Sigmoid colon (tissue), 7 donors: ENCODE results near the gene EPB41L4A. TPM values are rescaled to one million over a fixed set of nuclear protein-coding genes. Genes with fewer than 3 reads are reported as not detected.

Experiments
- DNase-seq: peaks from one replicate; pipeline ENCODE4 v3.0.0-alpha.2; 2019
- H3K27ac ChIP-seq, 4 donors: fragments of 200-600 bp; sonication (generic); one replicate each; pipeline ENCODE4 v1.5.1; 2016 to 2019; ENCODE audit warnings: mild to moderate bottlenecking in 1 of 4
- H3K27me3 ChIP-seq, 3 donors: fragments of 200-600 bp; sonication (generic); one replicate each; pipeline ENCODE4 v1.5.1; 2019; ENCODE audit warnings: mild to moderate bottlenecking in 1 of 3
- H3K36me3 ChIP-seq, 4 donors: fragments of 200-600 bp; sonication (generic); one replicate each; pipeline ENCODE4 v1.5.1; 2016 to 2019
- H3K4me1 ChIP-seq, 4 donors: fragments of 200-600 bp; sonication (generic); one replicate each; pipeline ENCODE4 v1.5.1; 2017 to 2019
- H3K4me3 ChIP-seq, 4 donors: fragments of 200-600 bp; sonication (generic); one replicate each; pipeline ENCODE4 v1.5.1; 2017 to 2019; ENCODE audit warnings: mild to moderate bottlenecking in 2 of 4, moderate library complexity in 1 of 4
- H3K9me3 ChIP-seq, 4 donors: fragments of 200-600 bp in 3 of 4; sonication (generic) in 3 of 4; one replicate each; pipeline versions ENCODE4 v1.5.1 to v1.6.1; 2013 to 2019
- CTCF ChIP-seq, 4 experiments: fragments of 450-650 bp in 3 of 4; fragments of 200-600 bp in 1 of 4; IDR thresholded peaks; one replicate each; pipeline ENCODE4 v1.5.1; 2016 to 2019; ENCODE audit warnings: antibody characterized with exemption in 4 of 4, mild to moderate bottlenecking in 3 of 4, moderate library complexity in 2 of 4
- EP300 ChIP-seq, 4 donors: sonication (generic); formaldehyde crosslinking; IDR thresholded peaks; one replicate each; pipeline ENCODE4 v1.6.1; 2017; ENCODE audit warnings: antibody characterized with exemption in 4 of 4
- POLR2A ChIP-seq, 2 donors: fragments of 450-650 bp; IDR thresholded peaks; one replicate each; pipeline ENCODE4 v1.6.1; 2016; ENCODE audit warnings: antibody characterized with exemption in 2 of 2, mild to moderate bottlenecking in 2 of 2, moderate library complexity in 2 of 2
- POLR2AphosphoS5 ChIP-seq, 4 donors: sonication (generic); formaldehyde crosslinking; IDR thresholded peaks; one replicate each; pipeline ENCODE4 v1.6.1; 2017; ENCODE audit warnings: antibody characterized with exemption in 4 of 4
- WGBS, 2 donors: extraction: QIAGEN DNeasy Blood & Tissue Kit; methylation state at CpG; one replicate each; pipeline ENCODE4 v1.1.7; 2013; 5-methylcytosine and 5-hydroxymethylcytosine counted together
- intact Hi-C: fragments of 100-400 bp; cut with DNase I; formaldehyde crosslinking; loops from one replicate; pipeline ENCODE4 v1.15.1; 2023
- polyA plus RNA-seq, 3 donors: library from polyadenylated mRNA; stranded (reverse); fragments of 200-250 nt; gene quantifications; one replicate each; pipeline ENCODE4 v1.2.3, GENCODE V29; 2013
- total RNA-seq, 4 donors: library from RNA; depleted of rRNA; stranded (reverse); fragments of >200 nt; gene quantifications; one replicate each; pipeline ENCODE4 v1.1.0, GENCODE V29; 2016
- donor health status: healthy with polysubstance abuse.
- donor health status: Bipolar disorder and iron deficiency.
- donor health status: healthy.

The EPB41L4A gene
- total and polyA plus RNA-seq, 7 donors, result 3.7 to 75.3 (median 4.8) TPM

GRCh38 chr5:112143690-112144089, 275.4 kb downstream of the EPB41L4A start:
- Histone ChIP-seq H3K27ac (no peak overlapping the region), H3K4me1 (peaks cover 0 to 9% (median 4%) of the 10 kb centered on the region in 4 donors), H3K27me3 (no peaks in the 10 kb centered on the region), H3K9me3 (no peaks in the 10 kb centered on the region), H3K4me3 (no peak overlapping the region), H3K36me3 (no peaks in the 10 kb centered on the region)
- DNase-seq, result no peak
- TF ChIP-seq POLR2AphosphoS5 (IDR thresholded peaks at IDR 0.05) (no peak), EP300 (IDR thresholded peaks at IDR 0.05) (no peak), CTCF (IDR thresholded peaks at IDR 0.05) (no peak), POLR2A (IDR thresholded peaks at IDR 0.05) (no peak)
- 83 to 92% methylated on average over 1 of the region's 1 CpG for WGBS, 2 donors
- intact Hi-C loops, result loop anchor here (10.0 kb wide), 1 partner anchor 989 kb away; no protein-coding TSS in a partner anchor

- no peak overlapping the region for H3K4me3 ChIP-seq
- no peaks in the 10 kb centered on the region for H3K27me3 ChIP-seq
- intact Hi-C loops, result loop anchor here (10.0 kb wide), 1 partner anchor 988 kb away; no protein-coding TSS in a partner anchor
- H3K36me3 ChIP-seq, result no peaks in the 10 kb centered on the region
- no peak for DNase-seq
- H3K9me3 ChIP-seq, result no peaks in the 10 kb centered on the region
- 49 to 54% methylated on average over 3 of the region's 3 CpGs for WGBS, 2 donors
- H3K4me1 ChIP-seq, result peaks cover 0 to 9% (median 4%) of the 10 kb centered on the region in 4 donors
- no peak overlapping the region for H3K27ac ChIP-seq
- no peak for TF ChIP-seq POLR2AphosphoS5 (IDR thresholded peaks at IDR 0.05)
- no peak for TF ChIP-seq POLR2A (IDR thresholded peaks at IDR 0.05)
- no peak for TF ChIP-seq EP300 (IDR thresholded peaks at IDR 0.05)
- no peak for TF ChIP-seq CTCF (IDR thresholded peaks at IDR 0.05)
These were observed 276.3 kb downstream of the EPB41L4A start for GRCh38 chr5:112142769-112143270.

- DNase-seq, result no peak
- H3K9me3 ChIP-seq, result no peaks in the 10 kb centered on the region
- H3K4me3 ChIP-seq, result no peak overlapping the region
- TF ChIP-seq POLR2AphosphoS5 (IDR thresholded peaks at IDR 0.05) (no peak), POLR2A (IDR thresholded peaks at IDR 0.05) (no peak), EP300 (IDR thresholded peaks at IDR 0.05) (no peak), CTCF (IDR thresholded peaks at IDR 0.05) (no peak)
- WGBS, 2 donors, result 90 to 93% methylated on average over 3 of the region's 3 CpGs
- no peak overlapping the region for H3K27ac ChIP-seq
- intact Hi-C loops, result loop anchor here (10.0 kb wide), 1 partner anchor 987 kb away; no protein-coding TSS in a partner anchor
- H3K4me1 ChIP-seq, result peaks cover 0 to 5% (median 2%) of the 10 kb centered on the region in 4 donors
- no peaks in the 10 kb centered on the region for H3K27me3 ChIP-seq
- no peaks in the 10 kb centered on the region for H3K36me3 ChIP-seq
These were observed 277.5 kb downstream of the EPB41L4A start for GRCh38 chr5:112141582-112141981.

- Histone ChIP-seq H3K9me3 (no peaks in the 10 kb centered on the region), H3K27me3 (no peaks in the 10 kb centered on the region), H3K4me1 (no peaks in the 10 kb centered on the region), H3K4me3 (no peak overlapping the region), H3K27ac (no peak overlapping the region), H3K36me3 (no peaks in the 10 kb centered on the region)
- TF ChIP-seq POLR2A (IDR thresholded peaks at IDR 0.05) (no peak), EP300 (IDR thresholded peaks at IDR 0.05) (no peak), CTCF (IDR thresholded peaks at IDR 0.05) (no peak)
- WGBS, 2 donors, result 46 to 75% methylated on average over 2 of the region's 2 CpGs
- DNase-seq, result no peak
- intact Hi-C loops, result no loop called here
These were observed 280.6 kb downstream of the EPB41L4A start for GRCh38 chr5:112138526-112138925.

GRCh38 chr5:112136773-112137172, 282.3 kb downstream of the EPB41L4A start:
- no peak for DNase-seq
- Histone ChIP-seq H3K27me3 (no peaks in the 10 kb centered on the region), H3K4me1 (no peaks in the 10 kb centered on the region), H3K27ac (no peak overlapping the region), H3K36me3 (no peaks in the 10 kb centered on the region), H3K4me3 (no peak overlapping the region), H3K9me3 (no peaks in the 10 kb centered on the region)
- intact Hi-C loops, result no loop called here
- TF ChIP-seq POLR2A (IDR thresholded peaks at IDR 0.05) (no peak), EP300 (IDR thresholded peaks at IDR 0.05) (no peak), POLR2AphosphoS5 (IDR thresholded peaks at IDR 0.05) (no peak), CTCF (IDR thresholded peaks at IDR 0.05) (no peak)
- 41 to 69% methylated on average over 6 of the region's 6 CpGs for WGBS, 2 donors
